Mesenchymal stem cell (in vitro differentiated cells and primary cell): ENCODE measurements around the gene TLE7.

Source experiments
- DNase-seq: peaks from one replicate; pipeline ENCODE4 v3.0.0-alpha.2; 2013
- H2AFZ ChIP-seq: one replicate; pipeline ENCODE4 v1.6.1; 2013; ENCODE audit warnings: low read depth, mild to moderate bottlenecking, control low read depth, inconsistent platforms, low read length, moderate library complexity
- H2AK5ac ChIP-seq: 2 replicates; pipeline ENCODE4 v1.6.1; 2013; ENCODE audit warnings: low read length, moderate library complexity, mild to moderate bottlenecking, inconsistent platforms; ENCODE audit not compliant: severe bottlenecking
- H2BK120ac ChIP-seq: one replicate; pipeline ENCODE4 v1.6.1; 2013; ENCODE audit warnings: low read depth, mild to moderate bottlenecking, inconsistent platforms, low read length, moderate library complexity
- H2BK12ac ChIP-seq, 2 experiments: one replicate each; pipeline ENCODE4 v1.6.1; 2013; ENCODE audit warnings: inconsistent platforms in 2 of 2, low read length in 2 of 2, mild to moderate bottlenecking in 2 of 2, moderate library complexity in 2 of 2, control low read depth in 1 of 2
- H2BK15ac ChIP-seq: one replicate; pipeline ENCODE4 v1.6.1; 2013; ENCODE audit warnings: mild to moderate bottlenecking, low read depth, inconsistent platforms; ENCODE audit not compliant: poor library complexity, severe bottlenecking
- H2BK5ac ChIP-seq: 2 replicates; pipeline ENCODE4 v1.6.1; 2013; ENCODE audit warnings: low read depth, mild to moderate bottlenecking, low read length, control low read depth, inconsistent platforms; ENCODE audit not compliant: poor library complexity, severe bottlenecking
- H3K14ac ChIP-seq, 2 experiments: one replicate each; pipeline ENCODE4 v1.6.1; 2013; ENCODE audit warnings: inconsistent platforms in 2 of 2, low read length in 2 of 2, control low read depth in 1 of 2, mild to moderate bottlenecking in 1 of 2, moderate library complexity in 1 of 2
- H3K18ac ChIP-seq, 2 experiments: one replicate each; pipeline ENCODE4 v1.6.1; 2013; ENCODE audit warnings: inconsistent platforms in 2 of 2, low read length in 2 of 2, control low read depth in 1 of 2, low read depth in 1 of 2, mild to moderate bottlenecking in 1 of 2
- H3K23ac ChIP-seq, 2 experiments: one replicate each; pipeline ENCODE4 v1.6.1; 2013; ENCODE audit warnings: inconsistent platforms in 2 of 2, low read length in 2 of 2, mild to moderate bottlenecking in 2 of 2, moderate library complexity in 2 of 2, control low read depth in 1 of 2
- H3K27ac ChIP-seq: 2 replicates; pipeline ENCODE4 v1.5.1; 2013; ENCODE audit warnings: mild to moderate bottlenecking, moderate library complexity, low read length, control low read depth, inconsistent platforms; ENCODE audit not compliant: poor library complexity, severe bottlenecking
- H3K27me3 ChIP-seq, 2 experiments: 2 replicates each; pipeline versions ENCODE4 v1.6.1 to v1.7.0; 2013; ENCODE audit warnings: low read length in 2 of 2, mild to moderate bottlenecking in 2 of 2, moderate library complexity in 2 of 2, control low read depth in 1 of 2, inconsistent platforms in 1 of 2; ENCODE audit not compliant: control insufficient read depth in 1 of 2, insufficient read depth in 1 of 2
- H3K36me3 ChIP-seq, 2 experiments: 2 replicates each; pipeline versions ENCODE4 v1.6.1 to v1.7.0; 2013; ENCODE audit warnings: low read length in 2 of 2, control low read depth in 1 of 2, inconsistent platforms in 1 of 2, low read depth in 1 of 2, mild to moderate bottlenecking in 1 of 2; ENCODE audit not compliant: insufficient read depth in 2 of 2, control insufficient read depth in 1 of 2
- H3K4ac ChIP-seq, 2 experiments: one replicate each; pipeline ENCODE4 v1.6.1; 2013; ENCODE audit warnings: inconsistent platforms in 2 of 2, low read length in 2 of 2, mild to moderate bottlenecking in 2 of 2, moderate library complexity in 2 of 2, control low read depth in 1 of 2, low read depth in 1 of 2
- H3K4me1 ChIP-seq: 2 replicates; pipeline ENCODE4 v1.6.1; 2013; ENCODE audit warnings: low read depth, low read length, control low read depth; ENCODE audit not compliant: control insufficient read depth, insufficient read depth
- H3K4me2 ChIP-seq: 2 replicates; pipeline ENCODE4 v1.6.1; 2013; ENCODE audit warnings: low read length, mild to moderate bottlenecking, inconsistent platforms; ENCODE audit not compliant: poor library complexity, severe bottlenecking
- H3K4me3 ChIP-seq, 2 experiments: 2 replicates each; pipeline versions ENCODE4 v1.5.1 to v1.7.0; 2013; ENCODE audit warnings: low read length in 2 of 2, mild to moderate bottlenecking in 2 of 2, control low read depth in 1 of 2, low read depth in 1 of 2; ENCODE audit not compliant: insufficient read depth in 1 of 2
- H3K79me1 ChIP-seq: replicated peaks from 2 replicates; pipeline ENCODE4 v1.6.1; 2013; ENCODE audit warnings: mild to moderate bottlenecking, control low read depth, low read length, inconsistent platforms; ENCODE audit not compliant: poor library complexity, severe bottlenecking
- H3K9ac ChIP-seq: 2 replicates; pipeline ENCODE4 v1.7.0; 2013; ENCODE audit warnings: mild to moderate bottlenecking, low read length, moderate library complexity
- H3K9me3 ChIP-seq: 2 replicates; pipeline ENCODE4 v1.7.0; 2013; ENCODE audit warnings: mild to moderate bottlenecking, low read length; ENCODE audit not compliant: control insufficient read depth
- H4K8ac ChIP-seq: one replicate; pipeline ENCODE4 v1.6.1; 2013; ENCODE audit warnings: inconsistent platforms, mild to moderate bottlenecking, low read length, moderate library complexity
- H4K91ac ChIP-seq: one replicate; pipeline ENCODE4 v1.6.1; 2013; ENCODE audit warnings: mild to moderate bottlenecking, low read length, inconsistent platforms
- WGBS: methylation state at CpG from one replicate; pipeline ENCODE4 v1.1.7; 2013; ENCODE audit warnings: mixed read lengths; 5-methylcytosine and 5-hydroxymethylcytosine counted together

Gene TLE7

DNA sequence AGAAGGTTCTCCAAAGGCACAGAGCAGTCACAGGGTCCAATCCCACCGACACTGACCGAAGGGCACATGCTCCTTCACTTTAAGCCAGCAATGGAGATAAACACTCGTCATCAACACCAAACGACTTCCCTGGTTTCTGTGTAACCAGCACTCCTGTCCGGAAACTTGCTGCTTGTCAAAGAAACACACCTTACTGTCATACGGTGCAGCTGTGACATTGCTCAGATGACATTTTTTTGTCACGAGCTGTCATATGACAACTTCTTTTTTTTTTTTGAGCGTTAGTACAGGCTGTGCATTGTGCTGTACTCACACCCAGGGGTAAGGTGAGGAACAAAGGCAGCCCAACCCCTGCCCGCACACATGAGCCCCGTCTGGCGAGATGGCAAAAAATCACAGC is 39.2 kb downstream of the TLE7 start:
- no peaks in the 10 kb centered on the region for H3K4me1 ChIP-seq
- H2BK15ac ChIP-seq = no peak overlapping the region
- H2BK120ac ChIP-seq = no peak overlapping the region
- H3K9ac ChIP-seq = no peak overlapping the region
- H3K4ac ChIP-seq = no peak overlapping the region
- no peak for DNase-seq
- H3K14ac ChIP-seq = no peak overlapping the region
- no peak overlapping the region for H4K8ac ChIP-seq
- no peak overlapping the region for H3K27ac ChIP-seq
- 87% methylated on average over 11 of the region's 11 CpGs for WGBS
- H2AFZ ChIP-seq = no peak overlapping the region
- no peaks in the 10 kb centered on the region for H3K79me1 ChIP-seq
- no peak overlapping the region for H3K4me3 ChIP-seq
- H3K9me3 ChIP-seq = peaks cover 6% of the 10 kb centered on the region
- H3K27me3 ChIP-seq = peaks cover 0 to 55% of the 10 kb centered on the region in 2 experiments
- no peak overlapping the region for H3K23ac ChIP-seq
- no peak overlapping the region for H2BK5ac ChIP-seq
- no peak overlapping the region for H3K18ac ChIP-seq
- H3K4me2 ChIP-seq = no peak overlapping the region
- no peaks in the 10 kb centered on the region for H3K36me3 ChIP-seq
- H2AK5ac ChIP-seq = no peak overlapping the region
- H4K91ac ChIP-seq = no peak overlapping the region
- H2BK12ac ChIP-seq = no peak overlapping the region

DNA sequence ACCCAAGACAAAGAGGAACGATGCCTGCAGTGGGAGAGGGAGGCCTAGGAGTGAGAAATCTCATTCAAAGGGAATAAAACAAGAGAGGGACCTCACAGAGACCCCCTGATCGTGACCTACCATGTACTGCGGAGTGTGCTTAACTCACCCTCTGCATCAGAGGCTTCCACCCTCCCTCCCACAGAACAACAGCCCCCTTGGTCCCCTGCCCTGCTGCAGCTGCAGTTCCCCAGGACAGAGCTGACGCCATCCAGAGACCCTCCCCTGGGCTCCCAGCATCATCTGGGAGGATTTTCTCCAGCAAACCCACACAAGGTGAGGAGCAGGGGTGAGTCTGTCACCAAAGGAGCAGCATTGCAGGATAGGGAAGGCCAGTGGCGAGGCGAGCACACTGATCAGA is 39.8 kb downstream of the TLE7 start:
- no peak overlapping the region for H2AK5ac ChIP-seq
- WGBS = 62% methylated on average over 6 of the region's 6 CpGs

DNA sequence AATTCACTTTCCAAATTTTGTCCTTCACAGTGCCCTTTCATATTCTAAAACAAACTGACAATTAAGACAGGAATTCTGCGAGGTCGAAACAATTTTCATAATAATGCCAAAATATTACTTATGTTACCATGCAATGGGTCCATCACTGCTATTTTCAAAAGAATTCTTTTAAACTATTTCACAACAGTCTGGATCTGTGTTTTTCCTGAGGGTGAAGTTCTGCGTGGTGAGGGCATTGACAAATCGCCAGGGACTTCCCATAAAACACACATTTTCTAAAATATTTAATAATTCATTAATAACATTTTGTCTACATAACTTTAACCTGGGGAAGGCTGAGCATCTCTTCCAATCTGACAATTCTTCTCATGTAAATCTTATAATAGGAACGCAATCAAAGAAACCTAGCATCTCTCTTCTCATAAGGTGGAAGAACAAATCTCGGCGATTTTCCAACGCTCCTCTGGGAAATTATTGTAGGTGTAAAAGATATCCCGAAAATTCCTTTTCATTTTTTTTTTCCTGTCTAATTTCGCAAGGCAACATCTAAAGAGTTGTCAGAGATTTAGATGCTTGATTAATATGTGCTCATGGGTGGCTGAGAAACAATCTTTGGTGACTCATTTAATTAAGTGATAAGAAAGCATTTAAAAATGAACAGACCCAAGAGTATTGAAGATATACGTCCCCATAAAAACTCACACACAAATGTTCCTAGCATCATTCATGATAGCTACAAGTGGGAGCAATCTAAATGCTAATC is 41.9 kb downstream of the TLE7 start:
- no peak overlapping the region for H2AK5ac ChIP-seq
- no peak overlapping the region for H2BK15ac ChIP-seq
- no peak overlapping the region for H3K18ac ChIP-seq
- H3K9me3 ChIP-seq = peaks cover 5% of the 10 kb centered on the region
- DNase-seq = no peak
- no peak overlapping the region for H3K4me3 ChIP-seq
- no peak overlapping the region for H3K4me2 ChIP-seq
- no peak overlapping the region for H2BK12ac ChIP-seq
- H4K8ac ChIP-seq = no peak overlapping the region
- H3K4ac ChIP-seq = no peak overlapping the region
- H3K36me3 ChIP-seq = no peaks in the 10 kb centered on the region
- peaks cover 0 to 45% of the 10 kb centered on the region in 2 experiments for H3K27me3 ChIP-seq
- H2AFZ ChIP-seq = no peak overlapping the region
- H2BK120ac ChIP-seq = no peak overlapping the region
- H2BK5ac ChIP-seq = no peak overlapping the region
- H3K9ac ChIP-seq = no peak overlapping the region
- WGBS = 64% methylated on average over 4 of the region's 11 CpGs
- H3K79me1 ChIP-seq = no peaks in the 10 kb centered on the region
- H3K23ac ChIP-seq = no peak overlapping the region
- H3K27ac ChIP-seq = no peak overlapping the region
- no peak overlapping the region for H3K14ac ChIP-seq
- no peaks in the 10 kb centered on the region for H3K4me1 ChIP-seq
- H4K91ac ChIP-seq = no peak overlapping the region

More for the DNA sequence above, 39.8 kb downstream of the TLE7 start:
- H3K4ac ChIP-seq = no peak overlapping the region
- H3K4me3 ChIP-seq = no peak overlapping the region
- H2BK120ac ChIP-seq = no peak overlapping the region
- no peaks in the 10 kb centered on the region for H3K36me3 ChIP-seq
- H2BK15ac ChIP-seq = no peak overlapping the region
- H3K9me3 ChIP-seq = peaks cover 6% of the 10 kb centered on the region
- H3K18ac ChIP-seq = no peak overlapping the region
- no peak overlapping the region for H2AFZ ChIP-seq
- no peaks in the 10 kb centered on the region for H3K4me1 ChIP-seq
- H4K91ac ChIP-seq = no peak overlapping the region
- peaks cover 0 to 52% of the 10 kb centered on the region in 2 experiments for H3K27me3 ChIP-seq
- no peak overlapping the region for H4K8ac ChIP-seq
- H2BK12ac ChIP-seq = no peak overlapping the region
- no peak overlapping the region for H3K4me2 ChIP-seq
- no peak overlapping the region for H3K27ac ChIP-seq
- DNase-seq = no peak
- no peak overlapping the region for H3K14ac ChIP-seq
- H2BK5ac ChIP-seq = no peak overlapping the region
- no peaks in the 10 kb centered on the region for H3K79me1 ChIP-seq
- H3K9ac ChIP-seq = no peak overlapping the region
- no peak overlapping the region for H3K23ac ChIP-seq

DNA sequence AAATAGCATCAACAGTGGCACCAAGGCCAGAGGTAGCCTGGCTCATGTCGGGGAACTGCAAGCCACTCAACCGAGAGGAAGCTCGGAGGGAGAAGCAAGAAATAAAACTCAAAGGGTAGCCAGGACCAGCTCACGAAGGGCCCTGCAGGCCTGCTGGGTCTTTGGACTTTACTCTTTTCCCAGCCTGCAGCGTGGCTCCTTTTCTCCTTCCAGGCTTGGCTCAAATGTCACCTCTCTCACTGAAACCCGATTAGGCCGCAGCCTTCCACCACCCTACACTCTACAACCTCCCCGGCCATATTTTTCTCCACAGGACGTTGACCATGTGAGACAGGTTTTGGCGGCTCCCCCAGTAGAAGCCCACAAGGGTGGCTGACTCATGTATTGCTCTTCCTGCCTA is 45.3 kb downstream of the TLE7 start:
- H3K9me3 ChIP-seq = no peaks in the 10 kb centered on the region
- H3K4ac ChIP-seq = no peak overlapping the region
- H3K4me2 ChIP-seq = no peak overlapping the region
- H3K4me3 ChIP-seq = no peak overlapping the region
- H4K8ac ChIP-seq = no peak overlapping the region
- no peak overlapping the region for H3K9ac ChIP-seq
- no peak overlapping the region for H2BK12ac ChIP-seq
- 73% methylated on average over 10 of the region's 10 CpGs for WGBS
- no peaks in the 10 kb centered on the region for H3K36me3 ChIP-seq
- H3K79me1 ChIP-seq = no peaks in the 10 kb centered on the region
- no peak overlapping the region for H3K14ac ChIP-seq
- H2AFZ ChIP-seq = no peak overlapping the region
- no peak overlapping the region for H2BK5ac ChIP-seq
- no peaks in the 10 kb centered on the region for H3K4me1 ChIP-seq
- no peak overlapping the region for H3K23ac ChIP-seq
- no peak overlapping the region for H3K27ac ChIP-seq
- no peak for DNase-seq
- no peak overlapping the region for H2BK120ac ChIP-seq
- no peak overlapping the region for H2AK5ac ChIP-seq
- H3K18ac ChIP-seq = no peak overlapping the region
- peaks cover 0 to 48% of the 10 kb centered on the region in 2 experiments for H3K27me3 ChIP-seq
- no peak overlapping the region for H4K91ac ChIP-seq
- no peak overlapping the region for H2BK15ac ChIP-seq
